Panc1 (cell line): Measurements from ENCODE around the gene GNAS-AS1. TPM values are rescaled to one million over a fixed set of nuclear protein-coding genes. Genes with fewer than 3 reads are reported as not detected.

Experiments
- ATAC-seq: fragments of 200-7000 bp; cut with Tn5 transposase; 2 replicates; pipeline ENCODE4 v1.9.1; 2020; ENCODE audit warnings: mild to moderate bottlenecking, moderate library complexity
- BruUV-seq: library from RNA; stranded (reverse); fragments of 400-500 nt; replicated peaks from 2 replicates; lab custom pipeline; 2021; lab: Mats Ljungman, UMichigan
- CTCF ChIA-PET: fragments of 300-600 bp; sonication (Branson Sonifier 250); formaldehyde crosslinking; loops from one replicate; lab custom pipeline; 2022; ENCODE audit warnings: antibody characterized with exemption; lab: Charles Lee
- POLR2A ChIA-PET: fragments of 300-600 bp; sonication (Branson Sonifier 250); formaldehyde crosslinking; loops from one replicate; lab custom pipeline; 2022; ENCODE audit warnings: antibody characterized with exemption; lab: Charles Lee
- DNase-seq: peaks from one replicate; pipeline ENCODE4 v3.0.0-alpha.2; 2010; ENCODE audit warnings: low read depth, low spot score
- H3K27ac ChIP-seq: 2 replicates; pipeline ENCODE4 v1.5.1; 2011; ENCODE audit warnings: mild to moderate bottlenecking, low read length, inconsistent platforms
- H3K27me3 ChIP-seq: fragments of 200-500 bp; sonication (Bioruptor generic); 2 replicates; pipeline ENCODE4 v1.6.0; 2014; ENCODE audit warnings: low read length, inconsistent platforms; ENCODE audit not compliant: control insufficient read depth, insufficient read depth
- H3K36me3 ChIP-seq: fragments of 200-500 bp; sonication (Bioruptor generic); 2 replicates; pipeline ENCODE4 v1.5.1; 2014; ENCODE audit warnings: inconsistent platforms, mild to moderate bottlenecking, low read length, moderate library complexity; ENCODE audit not compliant: control insufficient read depth, insufficient read depth
- H3K4me1 ChIP-seq: 2 replicates; pipeline ENCODE4 v1.5.1; 2011; ENCODE audit warnings: inconsistent platforms, mild to moderate bottlenecking, low read length, moderate library complexity; ENCODE audit not compliant: control insufficient read depth, insufficient read depth
- H3K4me3 ChIP-seq, 2 experiments: 2 replicates each; pipeline ENCODE4 v1.5.1; 2011 to 2012; ENCODE audit warnings: low read depth in 2 of 2, low read length in 2 of 2, mild to moderate bottlenecking in 2 of 2, inconsistent platforms in 1 of 2, moderate library complexity in 1 of 2
- H3K9me3 ChIP-seq: fragments of 200-500 bp; sonication (Bioruptor generic); 2 replicates; pipeline ENCODE4 v1.5.1; 2014; ENCODE audit warnings: low read depth, mild to moderate bottlenecking, inconsistent platforms, low read length, moderate library complexity; ENCODE audit not compliant: control insufficient read depth, insufficient read depth
- POLR2AphosphoS5 ChIP-seq: IDR thresholded peaks from 2 replicates; pipeline ENCODE4 v1.6.1; 2012; ENCODE audit warnings: mild to moderate bottlenecking, low read depth, low read length, moderate library complexity
- SIN3A ChIP-seq: IDR thresholded peaks from 2 replicates; pipeline ENCODE4 v1.6.1; 2012; ENCODE audit warnings: low read depth, mild to moderate bottlenecking, low read length, moderate library complexity, borderline replicate concordance; ENCODE audit not compliant: insufficient read depth
- TCF7L2 ChIP-seq: IDR thresholded peaks from 2 replicates; pipeline ENCODE4 v1.6.1; 2011; ENCODE audit warnings: mild to moderate bottlenecking, low read depth, low read length, inconsistent platforms
- in situ Hi-C: cut with HindIII; loops from 2 replicates; pipeline ENCODE4 v1.10.0; 2016; ENCODE audit warnings: low sequenced_read_pairs, low pct_unique_long_range_greater_than_20kb
- intact Hi-C: fragments of 100-400 bp; cut with micrococcal nuclease; formaldehyde crosslinking; loops from one replicate; pipeline ENCODE4 v1.10.0; 2022; ENCODE audit not compliant: unreplicated experiment
- total RNA-seq: library from RNA; stranded (reverse); gene quantifications from one replicate; pipeline ENCODE4 v1.2.1, GENCODE V29; 2021; ENCODE audit not compliant: unreplicated experiment
- TF ChIP-seq, protein P1 (sequence below): fragments of 450-650 bp; IDR thresholded peaks from 2 replicates; pipeline ENCODE4 v1.5.1; 2017; ENCODE audit warnings: mild to moderate bottlenecking
- TF ChIP-seq, protein P2 (sequence below), 2 experiments: IDR thresholded peaks; 2 replicates each; pipeline ENCODE4 v1.6.1; 2011 to 2012; ENCODE audit warnings: low read depth in 2 of 2, control low read depth in 1 of 2, low read length in 1 of 2, mild to moderate bottlenecking in 1 of 2, moderate library complexity in 1 of 2; ENCODE audit not compliant: insufficient read depth in 1 of 2

Gene GNAS-AS1
- total RNA-seq, 1 experiment from 2014 or later = not detected

DNA sequence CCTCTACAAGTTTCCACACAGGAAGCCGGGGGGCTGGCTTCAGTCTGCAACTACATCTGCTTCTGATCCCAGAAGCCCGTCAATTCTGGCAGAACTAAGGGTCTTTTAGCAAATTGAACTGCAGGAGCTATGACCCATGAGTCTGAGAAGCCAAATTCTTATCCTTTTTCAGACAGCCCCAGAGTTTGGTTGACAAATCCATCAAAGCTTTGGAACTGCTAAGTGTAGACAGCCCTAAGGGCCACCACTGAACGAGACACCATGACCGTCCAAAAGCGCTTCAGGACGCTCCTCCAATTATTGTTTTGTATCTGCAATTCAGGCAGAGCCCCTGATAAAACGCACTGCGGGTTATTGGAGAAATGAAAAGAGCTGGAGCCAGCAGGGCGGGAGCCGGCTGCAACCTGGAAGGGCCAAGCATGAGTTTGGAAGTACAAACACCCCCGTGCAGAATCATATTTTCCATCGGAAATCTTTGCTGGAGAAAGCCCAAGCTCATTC is 67.1 kb downstream of the GNAS-AS1 start:
- no peak overlapping the region for H3K27ac ChIP-seq
- in situ Hi-C loops (no loop called here), intact Hi-C loops (no loop called here)
- TF ChIP-seq, protein P1, sequence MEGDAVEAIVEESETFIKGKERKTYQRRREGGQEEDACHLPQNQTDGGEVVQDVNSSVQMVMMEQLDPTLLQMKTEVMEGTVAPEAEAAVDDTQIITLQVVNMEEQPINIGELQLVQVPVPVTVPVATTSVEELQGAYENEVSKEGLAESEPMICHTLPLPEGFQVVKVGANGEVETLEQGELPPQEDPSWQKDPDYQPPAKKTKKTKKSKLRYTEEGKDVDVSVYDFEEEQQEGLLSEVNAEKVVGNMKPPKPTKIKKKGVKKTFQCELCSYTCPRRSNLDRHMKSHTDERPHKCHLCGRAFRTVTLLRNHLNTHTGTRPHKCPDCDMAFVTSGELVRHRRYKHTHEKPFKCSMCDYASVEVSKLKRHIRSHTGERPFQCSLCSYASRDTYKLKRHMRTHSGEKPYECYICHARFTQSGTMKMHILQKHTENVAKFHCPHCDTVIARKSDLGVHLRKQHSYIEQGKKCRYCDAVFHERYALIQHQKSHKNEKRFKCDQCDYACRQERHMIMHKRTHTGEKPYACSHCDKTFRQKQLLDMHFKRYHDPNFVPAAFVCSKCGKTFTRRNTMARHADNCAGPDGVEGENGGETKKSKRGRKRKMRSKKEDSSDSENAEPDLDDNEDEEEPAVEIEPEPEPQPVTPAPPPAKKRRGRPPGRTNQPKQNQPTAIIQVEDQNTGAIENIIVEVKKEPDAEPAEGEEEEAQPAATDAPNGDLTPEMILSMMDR = no peak
- no peak for TF ChIP-seq TCF7L2
- TF ChIP-seq SIN3A = no peak
- TF ChIP-seq POLR2AphosphoS5 = no peak
- TF ChIP-seq, protein P2, sequence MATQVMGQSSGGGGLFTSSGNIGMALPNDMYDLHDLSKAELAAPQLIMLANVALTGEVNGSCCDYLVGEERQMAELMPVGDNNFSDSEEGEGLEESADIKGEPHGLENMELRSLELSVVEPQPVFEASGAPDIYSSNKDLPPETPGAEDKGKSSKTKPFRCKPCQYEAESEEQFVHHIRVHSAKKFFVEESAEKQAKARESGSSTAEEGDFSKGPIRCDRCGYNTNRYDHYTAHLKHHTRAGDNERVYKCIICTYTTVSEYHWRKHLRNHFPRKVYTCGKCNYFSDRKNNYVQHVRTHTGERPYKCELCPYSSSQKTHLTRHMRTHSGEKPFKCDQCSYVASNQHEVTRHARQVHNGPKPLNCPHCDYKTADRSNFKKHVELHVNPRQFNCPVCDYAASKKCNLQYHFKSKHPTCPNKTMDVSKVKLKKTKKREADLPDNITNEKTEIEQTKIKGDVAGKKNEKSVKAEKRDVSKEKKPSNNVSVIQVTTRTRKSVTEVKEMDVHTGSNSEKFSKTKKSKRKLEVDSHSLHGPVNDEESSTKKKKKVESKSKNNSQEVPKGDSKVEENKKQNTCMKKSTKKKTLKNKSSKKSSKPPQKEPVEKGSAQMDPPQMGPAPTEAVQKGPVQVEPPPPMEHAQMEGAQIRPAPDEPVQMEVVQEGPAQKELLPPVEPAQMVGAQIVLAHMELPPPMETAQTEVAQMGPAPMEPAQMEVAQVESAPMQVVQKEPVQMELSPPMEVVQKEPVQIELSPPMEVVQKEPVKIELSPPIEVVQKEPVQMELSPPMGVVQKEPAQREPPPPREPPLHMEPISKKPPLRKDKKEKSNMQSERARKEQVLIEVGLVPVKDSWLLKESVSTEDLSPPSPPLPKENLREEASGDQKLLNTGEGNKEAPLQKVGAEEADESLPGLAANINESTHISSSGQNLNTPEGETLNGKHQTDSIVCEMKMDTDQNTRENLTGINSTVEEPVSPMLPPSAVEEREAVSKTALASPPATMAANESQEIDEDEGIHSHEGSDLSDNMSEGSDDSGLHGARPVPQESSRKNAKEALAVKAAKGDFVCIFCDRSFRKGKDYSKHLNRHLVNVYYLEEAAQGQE (IDR thresholded peaks at IDR 0.05; ENCODE audit: insufficient read depth in 1 of 2, low read depth in 2 of 2, low read length in 1 of 2) = no peak
- ATAC-seq (no peak), DNase-seq (no peak)
- ChIA-PET POLR2A (no interaction called here), CTCF (interaction anchor here (0.6 kb wide), 1 partner anchor 571 kb away, joined by 3 read pairs; no protein-coding TSS in a partner anchor)
- no TSS peak for BruUV-seq
- no peaks in the 10 kb centered on the region for H3K36me3 ChIP-seq
- H3K4me3 ChIP-seq = no peak overlapping the region
- no peaks in the 10 kb centered on the region for H3K4me1 ChIP-seq
- no peaks in the 10 kb centered on the region for H3K9me3 ChIP-seq
- H3K27me3 ChIP-seq = peaks cover 30% of the 10 kb centered on the region

DNA sequence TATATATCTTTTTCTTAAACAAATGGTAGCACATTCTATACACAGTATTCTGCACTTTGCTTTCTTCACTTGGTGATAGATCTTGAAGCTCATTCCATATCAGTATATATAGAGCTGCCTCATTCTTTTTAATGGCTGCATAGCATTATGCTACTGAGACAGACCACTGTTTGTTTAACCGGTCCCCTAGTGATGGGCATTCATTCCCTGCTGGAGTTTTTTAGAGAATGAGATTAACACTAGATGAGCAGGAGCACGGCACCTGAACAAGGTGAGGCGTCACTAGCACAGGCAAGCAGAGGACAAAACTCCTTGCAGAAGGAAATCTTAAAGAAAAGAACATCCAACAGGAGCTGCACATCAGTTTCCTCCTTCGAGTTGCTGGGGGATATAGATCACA is 69.6 kb downstream of the GNAS-AS1 start:
- CTCF ChIA-PET = no interaction called here

DNA sequence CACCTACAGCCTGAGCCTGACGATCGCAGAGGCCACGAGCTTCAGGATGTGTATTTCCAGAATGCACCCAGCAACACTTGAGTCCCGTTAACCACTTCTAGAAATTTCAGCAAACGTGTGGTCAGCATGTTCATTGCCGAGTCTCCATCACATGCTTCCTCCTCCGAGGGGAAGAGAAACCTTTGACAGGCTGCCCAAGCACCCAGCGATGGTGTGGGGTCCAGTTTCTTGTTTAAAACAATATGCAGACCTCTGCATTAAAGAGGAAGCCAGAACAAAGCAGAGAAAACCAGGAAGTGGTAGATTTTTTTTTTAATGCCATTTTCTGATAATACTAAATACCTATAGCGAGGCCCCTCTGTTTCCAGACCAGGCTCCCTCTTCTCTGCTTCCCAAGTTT is 71.9 kb downstream of the GNAS-AS1 start:
- Histone ChIP-seq H3K4me1 (no peaks in the 10 kb centered on the region), H3K9me3 (no peaks in the 10 kb centered on the region), H3K27ac (no peak overlapping the region), H3K36me3 (no peaks in the 10 kb centered on the region), H3K27me3 (peaks cover 32% of the 10 kb centered on the region), H3K4me3 (no peak overlapping the region)
- ATAC-seq = no peak
- intact Hi-C loops (no loop called here), in situ Hi-C loops (no loop called here)
- DNase-seq = no peak
- POLR2A ChIA-PET = no interaction called here
- CTCF ChIA-PET = no interaction called here
- no TSS peak for BruUV-seq
- no peak for TF ChIP-seq SIN3A
- no peak for TF ChIP-seq TCF7L2

More for the DNA sequence above, 69.6 kb downstream of the GNAS-AS1 start:
- peaks cover 30% of the 10 kb centered on the region for H3K27me3 ChIP-seq
- in situ Hi-C loops (no loop called here), intact Hi-C loops (no loop called here)
- H3K4me1 ChIP-seq = no peaks in the 10 kb centered on the region
- TF ChIP-seq SIN3A = no peak
- no peak overlapping the region for H3K27ac ChIP-seq
- no peaks in the 10 kb centered on the region for H3K36me3 ChIP-seq
- no peak for ATAC-seq
- H3K4me3 ChIP-seq = no peak overlapping the region
- no TSS peak for BruUV-seq
- no peak for DNase-seq
- no peaks in the 10 kb centered on the region for H3K9me3 ChIP-seq
- POLR2A ChIA-PET = no interaction called here
